HepG2 (cell line): Measurements from ENCODE around the gene PTGR3. TPM values are rescaled to one million over a fixed set of nuclear protein-coding genes. Genes with fewer than 3 reads are reported as not detected.

ENCODE experiments used
- ARID5B ChIP-seq: IDR thresholded peaks from 2 replicates; pipeline ENCODE4 v1.4.0; 2020; ENCODE audit warnings: mild to moderate bottlenecking, missing genetic modification reagents
- ASH2L ChIP-seq: fragments of 300-600, 200-600 bp; sonication (generic); IDR thresholded peaks from 2 replicates; pipeline ENCODE4 v1.7.0; 2017; ENCODE audit warnings: low read depth, mild to moderate bottlenecking, moderate library complexity, mixed read lengths, low read length; ENCODE audit not compliant: insufficient read length
- BATF2 ChIP-seq: sonication (generic); formaldehyde crosslinking; IDR thresholded peaks from 2 replicates; pipeline ENCODE4 v1.8.0; 2022; ENCODE audit warnings: mild to moderate bottlenecking, missing genetic modification reagents, moderate library complexity
- IKZF4 ChIP-seq: sonication (generic); formaldehyde crosslinking; IDR thresholded peaks from 2 replicates; pipeline ENCODE4 v1.5.1; 2020; ENCODE audit warnings: borderline replicate concordance, mild to moderate bottlenecking, low read depth, missing genetic modification reagents; ENCODE audit errors: not compliant biosample characterization
- TFDP1 ChIP-seq: IDR thresholded peaks from 2 replicates; pipeline ENCODE4 v1.6.1; 2016; ENCODE audit warnings: missing compliant biosample characterization, missing genetic modification reagents, borderline replicate concordance
- ZNF337 ChIP-seq: sonication (generic); formaldehyde crosslinking; IDR thresholded peaks from 2 replicates; pipeline ENCODE4 v1.5.1; 2020; ENCODE audit warnings: missing genetic modification reagents, low read depth, mild to moderate bottlenecking, borderline replicate concordance
- ZNF432 ChIP-seq: sonication (generic); formaldehyde crosslinking; IDR thresholded peaks from 2 replicates; pipeline ENCODE4 v1.5.0; 2020; ENCODE audit warnings: missing genetic modification reagents, mild to moderate bottlenecking, borderline replicate concordance
- ZNF510 ChIP-seq: sonication (generic); formaldehyde crosslinking; IDR thresholded peaks from 2 replicates; pipeline ENCODE4 v1.4.0; 2020; ENCODE audit warnings: low read depth, mild to moderate bottlenecking, missing genetic modification reagents
- ZNF609 ChIP-seq: sonication (generic); formaldehyde crosslinking; IDR thresholded peaks from 2 replicates; pipeline ENCODE4 v1.4.0; 2020; ENCODE audit warnings: mild to moderate bottlenecking, missing genetic modification reagents, borderline replicate concordance
- polyA plus RNA-seq, 8 experiments: library from polyadenylated mRNA; depleted of rRNA in 3 of 8; stranded (reverse) in 7 of 8; unstranded in 1 of 8; fragments of >200 nt; fragmentation: Illumina TruSeq in 4 of 8; extraction: Trizol in 4 of 8; gene quantifications; 2 replicates each; pipeline versions ENCODE4 v1.2.1 to v1.2.3, GENCODE V29; 2011 to 2016; ENCODE audit warnings: low read depth in 4 of 8, missing spikeins in 1 of 8, mixed read lengths in 1 of 8; ENCODE audit not compliant: insufficient read depth in 1 of 8
- total RNA-seq, 5 experiments: library from RNA; depleted of rRNA; stranded (reverse); fragments of >200 nt; fragmentation: Illumina TruSeq; extraction: Trizol; gene quantifications; 2 replicates each; pipeline ENCODE4 v1.2.3, GENCODE V29; 2016; ENCODE audit warnings: low read depth in 1 of 5
- TF ChIP-seq, protein P1 (sequence below): sonication (generic); formaldehyde crosslinking; IDR thresholded peaks from 2 replicates; pipeline ENCODE4 v1.5.1; 2020; ENCODE audit warnings: missing genetic modification reagents, mild to moderate bottlenecking, borderline replicate concordance
- TF ChIP-seq, protein P2 (sequence below): sonication (generic); formaldehyde crosslinking; IDR thresholded peaks from 2 replicates; pipeline ENCODE4 v1.4.0; 2020; ENCODE audit warnings: mild to moderate bottlenecking, missing genetic modification reagents

PTGR3 gene
- total and polyA plus RNA-seq, 2 of the 13 experiments (the other 11 are each of a cell fraction or from before 2014, with no cell fraction given): 11.5 to 25.3 TPM

- no peak for TF ChIP-seq ARID5B (CRISPR knock-in tag)
- no peak for TF ChIP-seq TFDP1 (CRISPR knock-in tag)
- TF ChIP-seq, protein P1, sequence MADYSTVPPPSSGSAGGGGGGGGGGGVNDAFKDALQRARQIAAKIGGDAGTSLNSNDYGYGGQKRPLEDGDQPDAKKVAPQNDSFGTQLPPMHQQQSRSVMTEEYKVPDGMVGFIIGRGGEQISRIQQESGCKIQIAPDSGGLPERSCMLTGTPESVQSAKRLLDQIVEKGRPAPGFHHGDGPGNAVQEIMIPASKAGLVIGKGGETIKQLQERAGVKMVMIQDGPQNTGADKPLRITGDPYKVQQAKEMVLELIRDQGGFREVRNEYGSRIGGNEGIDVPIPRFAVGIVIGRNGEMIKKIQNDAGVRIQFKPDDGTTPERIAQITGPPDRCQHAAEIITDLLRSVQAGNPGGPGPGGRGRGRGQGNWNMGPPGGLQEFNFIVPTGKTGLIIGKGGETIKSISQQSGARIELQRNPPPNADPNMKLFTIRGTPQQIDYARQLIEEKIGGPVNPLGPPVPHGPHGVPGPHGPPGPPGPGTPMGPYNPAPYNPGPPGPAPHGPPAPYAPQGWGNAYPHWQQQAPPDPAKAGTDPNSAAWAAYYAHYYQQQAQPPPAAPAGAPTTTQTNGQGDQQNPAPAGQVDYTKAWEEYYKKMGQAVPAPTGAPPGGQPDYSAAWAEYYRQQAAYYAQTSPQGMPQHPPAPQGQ (CRISPR knock-in tag): no peak
- TF ChIP-seq ASH2L: peak; percentile 49
- no peak for TF ChIP-seq BATF2
- TF ChIP-seq ZNF337 (CRISPR knock-in tag): no peak
- TF ChIP-seq ZNF510: no peak
- TF ChIP-seq, protein P2, sequence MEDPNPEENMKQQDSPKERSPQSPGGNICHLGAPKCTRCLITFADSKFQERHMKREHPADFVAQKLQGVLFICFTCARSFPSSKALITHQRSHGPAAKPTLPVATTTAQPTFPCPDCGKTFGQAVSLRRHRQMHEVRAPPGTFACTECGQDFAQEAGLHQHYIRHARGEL (CRISPR knock-in tag): no peak
- no peak for TF ChIP-seq ZNF432
- TF ChIP-seq ZNF609 (CRISPR knock-in tag): no peak
- TF ChIP-seq IKZF4 (CRISPR knock-in tag): no peak
Measured at GRCh38 chr18:75207310-75208154, 1.4 kb downstream of the PTGR3 start (continued).
